ENCODE results near the gene UBE3B. TPM values are rescaled to one million over a fixed set of nuclear protein-coding genes. Genes with fewer than 3 reads are reported as not detected.

UBE3B gene
- polyA plus RNA-seq, 1 donor from 2014 or later = 23.3 TPM

GRCh38 chr12:109513977-109514376 is 36.5 kb downstream of the UBE3B start:
- Mint-ChIP-seq H3K36me3 (peaks cover 9% of the 10 kb centered on the region), H3K4me3 (no peak overlapping the region), H3K9me3 (no peaks in the 10 kb centered on the region), H3K27ac (no peak overlapping the region), H3K4me1 (peaks cover 0 to 3% (median 0%) of the 10 kb centered on the region in 3 donors), H3K27me3 (no peaks in the 10 kb centered on the region)

- H3K27me3 Mint-ChIP-seq = no peaks in the 10 kb centered on the region
- H3K36me3 Mint-ChIP-seq = peaks cover 13% of the 10 kb centered on the region
- H3K4me1 Mint-ChIP-seq = peaks cover 0 to 3% (median 0%) of the 10 kb centered on the region in 3 donors
- no peaks in the 10 kb centered on the region for H3K9me3 Mint-ChIP-seq
- no peak overlapping the region for H3K27ac Mint-ChIP-seq
- no peak overlapping the region for H3K4me3 Mint-ChIP-seq
Measured at GRCh38 chr12:109517619-109518018, 40.2 kb downstream of the UBE3B start.

- no peaks in the 10 kb centered on the region for H3K9me3 Mint-ChIP-seq
- H3K36me3 Mint-ChIP-seq = peaks cover 13% of the 10 kb centered on the region
- H3K27me3 Mint-ChIP-seq = no peaks in the 10 kb centered on the region
- no peak overlapping the region for H3K27ac Mint-ChIP-seq
- no peak overlapping the region for H3K4me3 Mint-ChIP-seq
- H3K4me1 Mint-ChIP-seq = peaks cover 0 to 3% (median 0%) of the 10 kb centered on the region in 3 donors
Measured at GRCh38 chr12:109518820-109519665, 41.6 kb downstream of the UBE3B start.

GRCh38 chr12:109519787-109520186 is 42.4 kb downstream of the UBE3B start:
- Mint-ChIP-seq H3K4me3 (no peak overlapping the region), H3K4me1 (no peaks in the 10 kb centered on the region), H3K9me3 (no peaks in the 10 kb centered on the region), H3K27ac (no peak overlapping the region), H3K36me3 (peaks cover 9% of the 10 kb centered on the region), H3K27me3 (no peaks in the 10 kb centered on the region)

GRCh38 chr12:109521831-109522230 is 44.4 kb downstream of the UBE3B start:
- Mint-ChIP-seq H3K4me1 (no peaks in the 10 kb centered on the region), H3K27me3 (no peaks in the 10 kb centered on the region), H3K4me3 (no peak overlapping the region), H3K27ac (peak overlapping the region in 1 of 3 donors; percentile 14), H3K9me3 (no peaks in the 10 kb centered on the region), H3K36me3 (peaks cover 9% of the 10 kb centered on the region)

GRCh38 chr12:109523071-109523470 is 45.6 kb downstream of the UBE3B start:
- Mint-ChIP-seq H3K27ac (no peak overlapping the region), H3K4me1 (no peaks in the 10 kb centered on the region), H3K36me3 (peaks cover 9% of the 10 kb centered on the region)

GRCh38 chr12:109523504-109523903 is 46.1 kb downstream of the UBE3B start:
- Mint-ChIP-seq H3K4me1 (no peaks in the 10 kb centered on the region), H3K36me3 (peaks cover 9% of the 10 kb centered on the region), H3K4me3 (no peak overlapping the region), H3K27me3 (no peaks in the 10 kb centered on the region), H3K9me3 (no peaks in the 10 kb centered on the region), H3K27ac (no peak overlapping the region)

More at GRCh38 chr12:109523071-109523470, 45.6 kb downstream of the UBE3B start:
- Mint-ChIP-seq H3K27me3 (no peaks in the 10 kb centered on the region), H3K9me3 (no peaks in the 10 kb centered on the region), H3K4me3 (no peak overlapping the region)

- no peaks in the 10 kb centered on the region for H3K9me3 Mint-ChIP-seq
- no peaks in the 10 kb centered on the region for H3K27me3 Mint-ChIP-seq
- H3K4me1 Mint-ChIP-seq = no peaks in the 10 kb centered on the region
- no peak overlapping the region for H3K4me3 Mint-ChIP-seq
- peak overlapping the region in 1 of 3 donors; percentile 67 for H3K27ac Mint-ChIP-seq
- peaks cover 7% of the 10 kb centered on the region for H3K36me3 Mint-ChIP-seq
Measured at GRCh38 chr12:109524466-109525278, 47.2 kb downstream of the UBE3B start.

- Mint-ChIP-seq H3K4me1 (no peaks in the 10 kb centered on the region), H3K36me3 (peaks cover 7% of the 10 kb centered on the region), H3K4me3 (no peak overlapping the region), H3K9me3 (no peaks in the 10 kb centered on the region), H3K27me3 (no peaks in the 10 kb centered on the region), H3K27ac (peak overlapping the region in 1 of 3 donors; percentile 67)
Measured at GRCh38 chr12:109525279-109525585, 47.8 kb downstream of the UBE3B start.

GRCh38 chr12:109527489-109528123 is 50.2 kb downstream of the UBE3B start:
- H3K4me3 Mint-ChIP-seq = peak overlapping the region in 1 of 4 donors; percentile 41
- H3K27ac Mint-ChIP-seq = no peak overlapping the region
- H3K36me3 Mint-ChIP-seq = peaks cover 3% of the 10 kb centered on the region
- H3K9me3 Mint-ChIP-seq = no peaks in the 10 kb centered on the region
- no peaks in the 10 kb centered on the region for H3K27me3 Mint-ChIP-seq
- H3K4me1 Mint-ChIP-seq = no peaks in the 10 kb centered on the region

- Mint-ChIP-seq H3K27ac (no peak overlapping the region), H3K4me3 (peak overlapping the region in 1 of 4 donors; percentile 47), H3K27me3 (no peaks in the 10 kb centered on the region), H3K36me3 (peaks cover 5% of the 10 kb centered on the region), H3K4me1 (no peaks in the 10 kb centered on the region), H3K9me3 (no peaks in the 10 kb centered on the region)
Measured at GRCh38 chr12:109529691-109530640, 52.5 kb downstream of the UBE3B start.

GRCh38 chr12:109531411-109531810 is 54.0 kb downstream of the UBE3B start:
- Mint-ChIP-seq H3K27me3 (no peaks in the 10 kb centered on the region), H3K27ac (no peak overlapping the region), H3K4me3 (no peak overlapping the region), H3K36me3 (peaks cover 5% of the 10 kb centered on the region), H3K9me3 (no peaks in the 10 kb centered on the region), H3K4me1 (no peaks in the 10 kb centered on the region)

- no peak overlapping the region for H3K4me3 Mint-ChIP-seq
- no peaks in the 10 kb centered on the region for H3K27me3 Mint-ChIP-seq
- no peak overlapping the region for H3K27ac Mint-ChIP-seq
- H3K9me3 Mint-ChIP-seq = no peaks in the 10 kb centered on the region
- peaks cover 5% of the 10 kb centered on the region for H3K36me3 Mint-ChIP-seq
- no peaks in the 10 kb centered on the region for H3K4me1 Mint-ChIP-seq
Measured at GRCh38 chr12:109532721-109533486, 55.5 kb downstream of the UBE3B start.

- no peak overlapping the region for H3K4me3 Mint-ChIP-seq
- H3K27me3 Mint-ChIP-seq = no peaks in the 10 kb centered on the region
- no peaks in the 10 kb centered on the region for H3K4me1 Mint-ChIP-seq
- H3K36me3 Mint-ChIP-seq = peaks cover 5% of the 10 kb centered on the region
- H3K27ac Mint-ChIP-seq = no peak overlapping the region
- H3K9me3 Mint-ChIP-seq = no peaks in the 10 kb centered on the region
Measured at GRCh38 chr12:109533487-109533740, 56.0 kb downstream of the UBE3B start.

Data from IgD-negative memory B cell (primary cell).